ENCODE results near the gene CACNA1G. TPM values are rescaled to one million over a fixed set of nuclear protein-coding genes. Genes with fewer than 3 reads are reported as not detected.

The CACNA1G gene
- total RNA-seq, 1 donor from 2014 or later: 0.27 TPM

DNA sequence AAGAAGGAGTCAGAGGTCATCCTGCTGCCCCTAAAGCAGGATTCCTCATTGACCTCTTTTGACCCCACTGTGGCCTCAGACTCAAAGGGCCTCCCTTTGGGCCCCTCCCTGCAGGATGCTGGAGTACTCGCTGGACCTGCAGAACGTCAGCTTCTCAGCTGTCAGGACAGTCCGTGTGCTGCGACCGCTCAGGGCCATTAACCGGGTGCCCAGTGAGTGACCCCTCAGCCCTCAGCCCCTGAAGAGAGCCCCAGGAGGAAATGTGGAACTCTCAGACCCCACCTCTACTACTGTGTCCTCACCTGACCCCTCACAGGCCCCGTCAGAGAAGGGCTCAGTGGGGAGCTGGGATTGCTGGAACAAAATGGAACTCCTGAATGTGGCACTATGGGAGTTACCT lies 9.1 kb downstream of the CACNA1G start:
- Histone ChIP-seq H3K27me3 (ENCODE audit: insufficient read depth, low read length) (peaks cover 25% of the 10 kb centered on the region), H4K20me1 (ENCODE audit: insufficient read depth, low read length) (no peaks in the 10 kb centered on the region), H3K9ac (ENCODE audit: low read length) (no peak overlapping the region), H3K27ac (ENCODE audit: low read depth, low read length) (no peak overlapping the region), H3K4me3 (ENCODE audit: insufficient read depth, low read depth, low read length) (no peak overlapping the region), H3K9me3 (ENCODE audit: insufficient read depth, low read depth, low read length) (no peaks in the 10 kb centered on the region), H2AFZ (ENCODE audit: low read depth, low read length) (no peak overlapping the region), H3K4me2 (ENCODE audit: low read length) (no peak overlapping the region), H3K36me3 (ENCODE audit: insufficient read depth, low read length) (no peaks in the 10 kb centered on the region), H3K4me1 (ENCODE audit: insufficient read depth, low read length) (no peaks in the 10 kb centered on the region), H3K79me2 (ENCODE audit: insufficient read depth, low read length) (no peaks in the 10 kb centered on the region)
- DNase-seq (ENCODE audit: low read depth) (no peak), FAIRE-seq (no peak)
- Mint-ChIP-seq H3K36me3 (ENCODE audit: low read depth, unreplicated experiment) (peaks cover 5% of the 10 kb centered on the region), H3K27me3 (ENCODE audit: low read depth, unreplicated experiment) (peaks cover 64% of the 10 kb centered on the region), H3K9me3 (ENCODE audit: unreplicated experiment) (no peaks in the 10 kb centered on the region), H3K4me3 (ENCODE audit: unreplicated experiment) (no peak overlapping the region), H3K27ac (ENCODE audit: unreplicated experiment) (no peak overlapping the region), H3K4me1 (ENCODE audit: low read depth, unreplicated experiment) (peaks cover 11% of the 10 kb centered on the region)
- TF ChIP-seq, protein P1, sequence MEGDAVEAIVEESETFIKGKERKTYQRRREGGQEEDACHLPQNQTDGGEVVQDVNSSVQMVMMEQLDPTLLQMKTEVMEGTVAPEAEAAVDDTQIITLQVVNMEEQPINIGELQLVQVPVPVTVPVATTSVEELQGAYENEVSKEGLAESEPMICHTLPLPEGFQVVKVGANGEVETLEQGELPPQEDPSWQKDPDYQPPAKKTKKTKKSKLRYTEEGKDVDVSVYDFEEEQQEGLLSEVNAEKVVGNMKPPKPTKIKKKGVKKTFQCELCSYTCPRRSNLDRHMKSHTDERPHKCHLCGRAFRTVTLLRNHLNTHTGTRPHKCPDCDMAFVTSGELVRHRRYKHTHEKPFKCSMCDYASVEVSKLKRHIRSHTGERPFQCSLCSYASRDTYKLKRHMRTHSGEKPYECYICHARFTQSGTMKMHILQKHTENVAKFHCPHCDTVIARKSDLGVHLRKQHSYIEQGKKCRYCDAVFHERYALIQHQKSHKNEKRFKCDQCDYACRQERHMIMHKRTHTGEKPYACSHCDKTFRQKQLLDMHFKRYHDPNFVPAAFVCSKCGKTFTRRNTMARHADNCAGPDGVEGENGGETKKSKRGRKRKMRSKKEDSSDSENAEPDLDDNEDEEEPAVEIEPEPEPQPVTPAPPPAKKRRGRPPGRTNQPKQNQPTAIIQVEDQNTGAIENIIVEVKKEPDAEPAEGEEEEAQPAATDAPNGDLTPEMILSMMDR (IDR thresholded peaks at IDR 0.05; ENCODE audit: insufficient read depth, low read depth, low read length): no peak
- TF ChIP-seq EZH2 (IDR thresholded peaks at IDR 0.05; ENCODE audit: insufficient read depth, low read length): no peak

DNA sequence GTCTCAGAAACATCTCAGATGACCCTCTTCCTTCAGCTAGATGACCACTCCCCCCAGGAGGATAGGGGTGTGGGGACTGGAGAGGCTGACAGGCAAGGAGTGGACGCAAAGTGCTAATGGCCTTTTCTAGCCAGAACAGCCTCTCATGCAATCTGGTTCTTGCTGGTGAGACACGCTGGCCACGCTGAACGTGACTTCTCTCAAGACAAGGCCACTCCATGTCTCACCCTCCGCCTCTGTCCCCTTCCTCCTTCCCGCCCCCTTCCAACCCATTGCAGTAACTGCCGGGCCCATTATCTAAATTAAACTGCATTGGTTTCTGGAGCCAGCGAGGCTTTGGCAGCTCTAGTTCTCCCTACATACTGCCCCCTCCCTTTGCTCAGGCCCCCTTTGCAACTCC lies 9.5 kb downstream of the CACNA1G start:
- Histone ChIP-seq H4K20me1 (ENCODE audit: insufficient read depth, low read length) (no peaks in the 10 kb centered on the region), H3K4me3 (ENCODE audit: insufficient read depth, low read depth, low read length) (no peak overlapping the region), H3K27ac (ENCODE audit: low read depth, low read length) (no peak overlapping the region), H2AFZ (ENCODE audit: low read depth, low read length) (no peak overlapping the region), H3K27me3 (ENCODE audit: insufficient read depth, low read length) (peaks cover 23% of the 10 kb centered on the region), H3K4me1 (ENCODE audit: insufficient read depth, low read length) (no peaks in the 10 kb centered on the region), H3K9me3 (ENCODE audit: insufficient read depth, low read depth, low read length) (no peaks in the 10 kb centered on the region), H3K79me2 (ENCODE audit: insufficient read depth, low read length) (no peaks in the 10 kb centered on the region), H3K4me2 (ENCODE audit: low read length) (no peak overlapping the region), H3K36me3 (ENCODE audit: insufficient read depth, low read length) (no peaks in the 10 kb centered on the region), H3K9ac (ENCODE audit: low read length) (no peak overlapping the region)
- no peak overlapping the region for H3K4me3 Mint-ChIP-seq (ENCODE audit: unreplicated experiment)
- TF ChIP-seq, protein P1 (IDR thresholded peaks at IDR 0.05; ENCODE audit: insufficient read depth, low read depth, low read length): no peak
- TF ChIP-seq EZH2 (IDR thresholded peaks at IDR 0.05; ENCODE audit: insufficient read depth, low read length): no peak
- peaks cover 9% of the 10 kb centered on the region for H3K4me1 Mint-ChIP-seq (ENCODE audit: low read depth, unreplicated experiment)
- H3K27me3 Mint-ChIP-seq (ENCODE audit: low read depth, unreplicated experiment): peaks cover 65% of the 10 kb centered on the region
- DNase-seq (ENCODE audit: low read depth) (no peak), FAIRE-seq (no peak)
- H3K36me3 Mint-ChIP-seq (ENCODE audit: low read depth, unreplicated experiment): peaks cover 5% of the 10 kb centered on the region
- no peak overlapping the region for H3K27ac Mint-ChIP-seq (ENCODE audit: unreplicated experiment)
- H3K9me3 Mint-ChIP-seq (ENCODE audit: unreplicated experiment): no peaks in the 10 kb centered on the region

- Mint-ChIP-seq H3K27ac (ENCODE audit: unreplicated experiment) (no peak overlapping the region), H3K9me3 (ENCODE audit: unreplicated experiment) (no peaks in the 10 kb centered on the region), H3K27me3 (ENCODE audit: low read depth, unreplicated experiment) (peaks cover 64% of the 10 kb centered on the region), H3K4me3 (ENCODE audit: unreplicated experiment) (no peak overlapping the region), H3K36me3 (ENCODE audit: low read depth, unreplicated experiment) (peaks cover 5% of the 10 kb centered on the region), H3K4me1 (ENCODE audit: low read depth, unreplicated experiment) (peaks cover 8% of the 10 kb centered on the region)
- Histone ChIP-seq H3K4me3 (ENCODE audit: insufficient read depth, low read depth, low read length) (no peak overlapping the region), H2AFZ (ENCODE audit: low read depth, low read length) (no peak overlapping the region), H3K36me3 (ENCODE audit: insufficient read depth, low read length) (no peaks in the 10 kb centered on the region), H4K20me1 (ENCODE audit: insufficient read depth, low read length) (no peaks in the 10 kb centered on the region), H3K4me1 (ENCODE audit: insufficient read depth, low read length) (no peaks in the 10 kb centered on the region), H3K9me3 (ENCODE audit: insufficient read depth, low read depth, low read length) (no peaks in the 10 kb centered on the region), H3K27ac (ENCODE audit: low read depth, low read length) (no peak overlapping the region), H3K27me3 (ENCODE audit: insufficient read depth, low read length) (peaks cover 21% of the 10 kb centered on the region), H3K79me2 (ENCODE audit: insufficient read depth, low read length) (no peaks in the 10 kb centered on the region), H3K4me2 (ENCODE audit: low read length) (no peak overlapping the region), H3K9ac (ENCODE audit: low read length) (no peak overlapping the region)
- TF ChIP-seq, protein P1 (IDR thresholded peaks at IDR 0.05; ENCODE audit: insufficient read depth, low read depth, low read length): no peak
- no peak for TF ChIP-seq EZH2 (IDR thresholded peaks at IDR 0.05; ENCODE audit: insufficient read depth, low read length)
- no peak for DNase-seq (ENCODE audit: low read depth)
- FAIRE-seq: no peak
Measured at GRCh38 chr17:50570528-50570927, 10.0 kb downstream of the CACNA1G start.
